Right lobe of liver (tissue), 6 donors: Measurements from ENCODE around the gene WASHC3. TPM values are rescaled to one million over a fixed set of nuclear protein-coding genes. Genes with fewer than 3 reads are reported as not detected.

Source experiments
- ATAC-seq, 4 donors: fragments of 200-7000 bp; cut with Tn5 transposase; one replicate each; pipeline ENCODE4 v1.9.1; 2020; ENCODE audit warnings: mild to moderate bottlenecking in 4 of 4, moderate library complexity in 4 of 4
- DNase-seq, 3 donors: peaks; one replicate each; pipeline ENCODE4 v3.0.0-alpha.2; 2020
- H3K27ac ChIP-seq, 3 donors: fragments of 200-600 bp; one replicate each; pipeline ENCODE4 v1.8.0; 2022
- H3K27me3 ChIP-seq, 2 donors: fragments of 200-600 bp; one replicate each; pipeline ENCODE4 v1.8.0; 2022
- H3K36me3 ChIP-seq, 4 donors: fragments of 200-600 bp; sonication (generic) in 1 of 4; one replicate each; pipeline versions ENCODE4 v1.5.1 to v1.8.0; 2017 to 2022; ENCODE audit warnings: control low read depth in 1 of 4
- H3K4me1 ChIP-seq, 4 donors: fragments of 200-600 bp; sonication (generic) in 1 of 4; one replicate each; pipeline versions ENCODE4 v1.5.1 to v1.8.0; 2017 to 2022; ENCODE audit warnings: control low read depth in 1 of 4
- H3K4me3 ChIP-seq, 3 donors: fragments of 200-600 bp; one replicate each; pipeline ENCODE4 v1.8.0; 2022
- H3K9me3 ChIP-seq, 4 donors: fragments of 200-600 bp; sonication (generic) in 1 of 4; one replicate each; pipeline versions ENCODE4 v1.5.1 to v1.8.0; 2017 to 2022; ENCODE audit warnings: control low read depth in 1 of 4
- POLR2A ChIP-seq: fragments of 450-650 bp; IDR thresholded peaks from one replicate; pipeline ENCODE4 v1.6.1; 2017; ENCODE audit warnings: antibody characterized with exemption, mild to moderate bottlenecking
- WGBS: methylation state at CpG from one replicate; pipeline ENCODE4 v1.1.6; 2018; ENCODE audit warnings: low coverage, low lambda C conversion rate; ENCODE audit not compliant: insufficient coverage; ENCODE audit errors: missing lambda C conversion rate; 5-methylcytosine and 5-hydroxymethylcytosine counted together
- intact Hi-C, 2 donors: fragments of 100-400 bp; cut with DNase I; formaldehyde crosslinking; loops; one replicate each; pipeline versions ENCODE4 v1.11.2 to v1.14.1; 2022
- total RNA-seq, 6 experiments: library from RNA; depleted of rRNA in 2 of 6; stranded (reverse); fragments of >200 nt in 2 of 6; fragmentation: NEBNext Ultra II Directional in 3 of 6; extraction: Animal tissue kit (Norgen Biotek cat#: 25700) in 3 of 6; gene quantifications; one replicate each; pipeline versions ENCODE4 v1.1.0 to v1.2.4, GENCODE V29; 2016 to 2023
- TF ChIP-seq, protein P1 (sequence below), 4 donors: fragments of 200-600 bp in 3 of 4; fragments of 450-650 bp in 1 of 4; IDR thresholded peaks; one replicate each; pipeline versions ENCODE4 v1.5.1 to v1.8.0; 2016 to 2022; ENCODE audit warnings: antibody characterized with exemption in 4 of 4, mild to moderate bottlenecking in 2 of 4
- donor health status: DM: no; HTN: yes; CAD: no.
- donor health status: DM: no; HTN: no; CAD: no.
- donor health status: DM: no; HTN: no; CAD: no.
- donor health status: DM: no; HTN: yes; CAD: no.
- donor health status: DM: no; HTN: yes; CAD: no.

The WASHC3 gene
- total RNA-seq, 6 experiments from 2014 or later = 13.0 to 35.3 (median 22.6) TPM

DNA sequence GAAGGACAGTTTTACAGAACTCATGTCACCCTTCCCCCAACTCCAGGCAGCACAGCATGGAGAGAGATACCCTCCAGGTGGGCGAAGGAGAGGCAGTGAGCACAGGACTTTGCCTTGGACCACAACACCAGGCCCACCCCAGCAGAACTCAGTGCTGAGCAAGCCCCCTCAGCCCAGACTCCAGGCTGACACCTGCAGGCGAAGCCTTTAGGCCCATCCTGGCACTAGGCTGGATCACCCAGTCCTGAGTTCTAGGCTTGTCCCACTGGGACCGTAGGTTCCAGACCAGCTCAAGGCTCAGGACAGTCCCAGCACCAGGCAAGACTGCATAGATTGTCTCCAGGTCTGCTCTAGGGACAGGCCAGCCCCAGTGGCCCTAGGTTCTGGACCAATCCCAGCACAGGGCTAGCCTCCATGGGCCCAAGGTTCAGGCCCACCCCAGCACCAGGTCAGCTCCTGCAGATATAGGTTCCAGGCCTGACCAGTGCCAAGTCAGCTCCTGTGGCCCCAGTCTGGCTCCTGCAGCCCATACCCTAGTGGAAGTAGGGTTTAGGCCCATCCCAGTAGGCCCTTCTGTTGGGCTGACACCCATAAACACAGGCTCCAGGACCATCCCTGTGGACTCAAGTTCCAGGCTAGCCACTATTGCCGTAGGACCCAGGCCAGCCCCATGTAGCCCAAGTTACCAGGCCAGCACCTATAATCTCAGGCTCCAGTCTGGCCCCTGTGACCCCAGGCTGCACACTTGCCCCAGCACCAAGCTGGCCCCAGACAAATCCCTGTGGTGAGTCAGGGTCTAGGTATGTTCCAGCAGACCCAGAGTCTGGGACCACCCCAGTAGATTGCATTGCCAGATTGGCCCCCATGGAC, 9.4 kb downstream of the WASHC3 start:
- WGBS = 100% methylated on average over 1 of the region's 4 CpGs
- peaks cover 0 to 21% (median 0%) of the 10 kb centered on the region in 4 donors for H3K36me3 ChIP-seq
- H3K4me1 ChIP-seq = no peaks in the 10 kb centered on the region
- no peaks in the 10 kb centered on the region for H3K27me3 ChIP-seq
- DNase-seq (no peak), ATAC-seq (peak in 2 of 4 donors; percentile 13 to 34)
- intact Hi-C loops = no loop called here
- TF ChIP-seq POLR2A = no peak
- TF ChIP-seq, protein P1, sequence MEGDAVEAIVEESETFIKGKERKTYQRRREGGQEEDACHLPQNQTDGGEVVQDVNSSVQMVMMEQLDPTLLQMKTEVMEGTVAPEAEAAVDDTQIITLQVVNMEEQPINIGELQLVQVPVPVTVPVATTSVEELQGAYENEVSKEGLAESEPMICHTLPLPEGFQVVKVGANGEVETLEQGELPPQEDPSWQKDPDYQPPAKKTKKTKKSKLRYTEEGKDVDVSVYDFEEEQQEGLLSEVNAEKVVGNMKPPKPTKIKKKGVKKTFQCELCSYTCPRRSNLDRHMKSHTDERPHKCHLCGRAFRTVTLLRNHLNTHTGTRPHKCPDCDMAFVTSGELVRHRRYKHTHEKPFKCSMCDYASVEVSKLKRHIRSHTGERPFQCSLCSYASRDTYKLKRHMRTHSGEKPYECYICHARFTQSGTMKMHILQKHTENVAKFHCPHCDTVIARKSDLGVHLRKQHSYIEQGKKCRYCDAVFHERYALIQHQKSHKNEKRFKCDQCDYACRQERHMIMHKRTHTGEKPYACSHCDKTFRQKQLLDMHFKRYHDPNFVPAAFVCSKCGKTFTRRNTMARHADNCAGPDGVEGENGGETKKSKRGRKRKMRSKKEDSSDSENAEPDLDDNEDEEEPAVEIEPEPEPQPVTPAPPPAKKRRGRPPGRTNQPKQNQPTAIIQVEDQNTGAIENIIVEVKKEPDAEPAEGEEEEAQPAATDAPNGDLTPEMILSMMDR (IDR thresholded peaks at IDR 0.05) = no peak
- H3K27ac ChIP-seq = no peak overlapping the region
- no peak overlapping the region for H3K4me3 ChIP-seq
- H3K9me3 ChIP-seq = no peaks in the 10 kb centered on the region

DNA sequence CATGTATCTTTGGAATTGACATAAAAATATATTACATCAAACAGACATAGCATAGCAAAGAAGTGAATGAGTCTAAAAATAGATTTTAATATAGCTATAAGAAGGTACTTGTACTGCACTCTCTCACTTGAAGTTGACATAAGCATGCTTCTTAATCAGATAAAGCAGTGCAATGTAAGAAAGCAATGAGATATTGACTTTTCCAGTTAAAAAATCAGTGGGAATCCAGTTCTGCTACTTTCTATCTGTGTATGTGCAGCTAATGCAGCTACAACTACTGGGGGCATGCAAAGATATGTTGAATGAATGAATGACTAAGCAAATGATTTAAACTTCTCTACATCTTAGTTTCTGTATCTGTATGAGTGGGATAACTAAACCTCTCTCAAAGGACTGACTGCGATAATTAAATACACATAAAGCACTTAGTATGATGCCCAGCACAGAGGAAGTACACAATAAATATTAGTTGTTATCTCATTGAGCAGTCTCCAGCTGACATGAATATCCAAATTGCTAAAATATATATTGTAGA, 10.3 kb downstream of the WASHC3 start:
- Histone ChIP-seq H3K4me3 (no peak overlapping the region), H3K27ac (no peak overlapping the region), H3K9me3 (no peaks in the 10 kb centered on the region), H3K27me3 (no peaks in the 10 kb centered on the region), H3K4me1 (no peaks in the 10 kb centered on the region), H3K36me3 (peaks cover 0 to 26% (median 0%) of the 10 kb centered on the region in 4 donors)
- no peak for TF ChIP-seq POLR2A
- TF ChIP-seq, protein P1 (IDR thresholded peaks at IDR 0.05) = no peak
- DNase-seq (no peak), ATAC-seq (no peak)
- 88% methylated on average over 1 of the region's 1 CpG for WGBS
- intact Hi-C loops = no loop called here

DNA sequence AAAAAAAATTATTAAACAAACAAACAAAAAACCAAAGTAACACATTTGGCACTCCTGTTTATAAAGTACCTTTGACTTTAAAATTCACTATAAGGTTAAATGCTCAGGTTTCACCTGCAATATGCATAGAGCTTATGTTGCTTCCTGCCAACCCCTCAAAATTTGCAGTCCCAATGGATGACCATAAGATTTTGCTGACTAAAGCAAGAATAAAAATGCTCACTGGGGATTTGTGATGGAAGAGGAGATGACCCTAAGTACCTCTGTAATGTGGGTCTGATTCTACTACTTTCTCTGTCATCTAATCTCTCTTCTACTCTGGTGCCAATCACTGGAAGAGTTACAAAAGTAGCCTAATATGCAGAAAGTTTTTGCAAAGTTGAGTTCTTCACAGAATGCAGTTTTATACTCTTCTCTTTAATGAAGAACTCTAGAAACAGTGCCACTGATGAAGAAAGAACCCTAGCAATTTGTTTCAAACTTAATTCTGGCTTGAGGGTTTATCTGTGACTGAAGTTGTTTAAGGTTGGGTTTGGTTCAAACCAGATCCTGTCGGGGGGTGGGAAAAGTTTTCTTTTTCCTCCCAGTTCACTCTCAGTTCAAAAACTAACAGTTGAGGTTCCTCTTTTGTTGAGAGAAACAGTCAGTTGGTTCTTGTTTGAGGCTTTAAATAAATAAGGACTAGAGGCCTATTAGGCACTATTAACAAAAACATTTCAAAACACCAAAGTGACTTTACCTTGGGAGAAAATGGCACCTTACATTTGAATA, 10.9 kb downstream of the WASHC3 start:
- peaks cover 0 to 26% (median 1%) of the 10 kb centered on the region in 4 donors for H3K36me3 ChIP-seq
- no peaks in the 10 kb centered on the region for H3K4me1 ChIP-seq
- no peak overlapping the region for H3K27ac ChIP-seq
- ATAC-seq = no peak
- H3K27me3 ChIP-seq = no peaks in the 10 kb centered on the region
- H3K4me3 ChIP-seq = no peak overlapping the region
- H3K9me3 ChIP-seq = no peaks in the 10 kb centered on the region
- intact Hi-C loops = no loop called here
- WGBS = 50% methylated on average over 1 of the region's 1 CpG
- DNase-seq = no peak
- TF ChIP-seq, protein P1 (IDR thresholded peaks at IDR 0.05) = no peak
- TF ChIP-seq POLR2A = no peak

DNA sequence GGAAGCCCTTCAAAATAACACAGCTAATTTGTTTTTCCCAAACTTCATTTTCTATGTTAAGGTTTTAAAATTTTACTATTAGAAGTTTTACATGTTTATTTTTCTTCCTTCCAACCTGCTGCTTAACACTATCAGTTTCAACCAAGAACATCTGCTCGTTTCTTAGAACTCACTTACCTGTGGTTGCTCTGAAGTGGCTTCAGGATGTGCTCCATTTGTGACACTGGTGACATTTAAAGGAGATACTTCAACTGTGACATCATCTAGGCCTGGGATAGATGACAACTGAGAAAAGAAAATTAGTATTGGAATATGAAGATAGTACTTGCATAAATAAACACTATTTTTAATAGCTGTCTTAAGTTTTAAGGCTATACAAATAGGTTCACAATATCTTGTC, 17.9 kb downstream of the WASHC3 start:
- TF ChIP-seq, protein P1 (IDR thresholded peaks at IDR 0.05) = no peak
- no peak for TF ChIP-seq POLR2A
- Histone ChIP-seq H3K9me3 (no peaks in the 10 kb centered on the region), H3K4me1 (no peaks in the 10 kb centered on the region), H3K36me3 (peaks cover 0 to 51% (median 8%) of the 10 kb centered on the region in 4 donors), H3K4me3 (no peak overlapping the region), H3K27ac (no peak overlapping the region), H3K27me3 (no peaks in the 10 kb centered on the region)
- DNase-seq (no peak), ATAC-seq (no peak)
- intact Hi-C loops = no loop called here
- WGBS = 80% methylated on average over 1 of the region's 1 CpG
